HG02763 (cell line): ENCODE measurements around the gene SSR3.
"Not testable (repeated sequence)": the region's sequence is repeated elsewhere in the genome, so short reads cannot be mapped to it uniquely, and the experiment has no call there.

ENCODE experiments used
- ATAC-seq: cut with Tn5 transposase; IDR thresholded peaks from one replicate; pipeline ENCODE4 v1.9.1; 2021; ENCODE audit warnings: mild to moderate bottlenecking, moderate library complexity; ENCODE audit not compliant: unreplicated experiment

The SSR3 gene

DNA sequence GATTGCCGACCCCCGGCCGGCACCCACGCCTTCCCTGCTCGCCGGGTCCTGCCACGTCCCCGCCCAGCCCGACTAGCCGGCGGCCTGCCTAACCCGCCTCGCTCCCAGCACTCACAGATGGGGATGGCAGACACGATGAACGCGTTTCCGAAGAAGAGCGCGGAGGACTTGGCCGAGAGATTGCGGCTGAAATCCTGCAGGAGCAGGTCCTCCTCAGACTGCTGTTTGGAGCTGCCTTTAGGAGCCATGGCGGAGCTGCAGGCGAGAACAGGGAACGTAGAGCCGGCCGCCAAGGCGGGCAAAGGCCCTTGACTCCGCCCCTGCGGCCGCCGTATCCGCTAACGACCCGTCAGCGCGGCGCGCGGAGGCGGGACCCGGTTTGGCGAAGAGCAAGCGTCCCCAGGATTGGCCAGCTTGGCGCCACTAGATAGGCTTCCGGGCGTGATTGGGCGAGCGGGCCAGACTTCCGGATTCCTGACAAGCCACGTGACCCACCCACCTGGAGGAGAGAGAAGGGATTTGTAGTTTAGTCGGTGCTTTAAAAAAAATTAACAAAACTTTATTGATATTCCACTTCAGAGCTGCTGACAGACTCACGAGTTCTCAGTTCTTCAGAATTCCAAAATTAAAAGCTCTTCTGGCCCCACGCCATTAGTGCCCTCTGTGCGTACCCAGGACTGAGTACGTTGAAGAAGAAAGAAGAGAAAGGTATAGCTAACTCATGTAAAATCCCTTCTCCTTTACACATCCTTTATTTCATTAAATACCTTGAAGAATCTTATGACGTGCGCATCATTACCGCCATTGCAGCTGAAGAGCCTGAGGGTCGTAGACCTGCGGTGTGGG, at the start of gene SSR3:
Gene SSR3, minus strand, starts transcription at position 276 of the 846 bp plus-strand sequence. Its CDS starts 28 bp downstream, at position 248.
- peak; percentile 99 for ATAC-seq

DNA sequence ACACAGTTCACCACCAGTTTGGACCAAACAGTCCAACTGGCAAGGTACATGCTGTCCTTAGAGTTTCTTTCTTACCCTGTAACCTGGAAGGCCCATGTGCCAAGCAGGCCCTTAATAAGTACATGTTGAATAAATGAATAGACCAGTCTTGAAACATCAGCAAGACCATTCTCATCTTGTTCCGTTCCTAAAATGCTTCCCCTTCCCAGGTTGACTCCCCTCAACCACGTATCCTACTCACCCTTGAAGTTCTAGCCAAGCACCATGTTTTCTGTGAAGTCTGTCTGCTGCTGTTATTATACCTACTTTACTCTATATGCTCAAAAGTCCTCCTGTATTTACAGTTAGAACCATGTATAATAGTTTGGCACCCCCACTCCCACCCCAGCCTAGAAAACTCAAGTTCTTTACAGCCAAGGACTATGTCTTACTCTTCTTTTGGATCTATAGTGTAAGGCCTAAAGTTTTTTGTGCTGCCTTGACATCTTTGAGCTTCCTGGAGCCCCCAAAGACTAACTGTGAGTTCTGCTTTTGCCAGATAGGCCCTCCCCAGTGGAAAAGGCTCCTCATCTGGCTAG, 49.2 kb upstream of the SSR3 start:
- ATAC-seq: no peak

DNA sequence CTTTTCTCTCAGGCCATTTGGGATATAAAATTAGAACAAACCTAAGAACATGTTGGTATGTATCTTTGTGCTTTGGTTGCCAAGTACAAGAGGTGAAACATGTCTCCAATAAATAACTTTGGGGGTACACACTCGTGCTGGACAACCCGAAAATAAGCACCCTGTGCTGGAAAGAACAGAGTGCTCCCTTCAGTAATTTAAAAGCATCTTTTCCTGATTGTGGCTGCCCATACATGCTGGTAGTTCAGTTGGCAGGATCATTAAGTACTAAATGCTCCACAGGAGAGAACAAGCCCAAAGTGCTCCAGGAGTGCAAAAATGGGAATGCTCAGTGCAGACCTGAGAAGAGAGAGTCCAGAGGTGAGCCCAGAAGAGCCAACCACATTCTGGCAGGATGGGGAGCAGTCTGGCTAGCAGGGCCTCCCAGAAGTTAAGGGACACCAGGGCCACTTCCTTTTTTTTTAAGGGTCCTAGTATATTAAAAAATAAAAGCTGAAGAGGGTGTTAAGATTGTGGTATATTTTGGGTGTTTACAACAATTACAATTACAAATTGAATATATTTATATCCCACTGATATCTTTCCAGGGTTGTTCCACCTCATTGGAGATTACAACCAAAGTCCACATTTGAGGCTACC, 48.6 kb upstream of the SSR3 start:
- ATAC-seq: no peak

DNA sequence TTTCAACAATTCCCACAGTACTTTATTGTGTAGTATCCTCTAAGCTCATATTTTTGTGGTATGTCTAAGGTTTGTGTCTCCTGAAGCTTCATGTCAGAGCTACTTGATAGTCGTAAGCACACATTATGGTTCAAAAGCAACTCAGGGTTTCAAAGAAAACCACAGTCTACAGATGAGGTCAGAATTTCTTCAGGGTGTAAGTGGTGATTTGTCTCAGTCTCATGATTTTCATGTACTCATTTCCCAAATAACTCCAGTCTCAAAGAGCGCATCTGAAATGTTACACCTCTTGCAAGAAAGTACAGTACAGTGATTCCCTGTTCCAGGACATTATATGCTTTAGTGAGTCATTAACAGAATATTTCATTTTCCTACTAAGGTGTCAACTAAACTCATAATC, 47.5 kb upstream of the SSR3 start:
- no peak for ATAC-seq

DNA sequence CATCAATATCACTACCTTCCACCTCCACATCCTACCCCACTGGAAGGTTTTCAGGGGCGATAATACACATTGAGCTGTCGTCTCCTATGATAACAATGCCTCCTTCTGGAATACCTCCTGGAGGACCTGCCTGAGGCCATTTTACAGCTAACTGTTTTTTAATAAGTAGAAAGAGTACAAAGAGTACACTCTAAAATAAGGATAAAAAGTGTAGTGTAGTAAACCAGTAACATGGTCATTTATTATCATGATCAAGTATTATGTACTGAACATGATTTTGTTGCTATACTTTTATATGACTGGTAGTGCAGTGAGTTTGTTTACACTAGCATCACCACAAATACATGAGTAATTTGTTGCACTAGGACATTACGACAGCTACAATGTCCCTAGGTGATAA, 46.6 kb upstream of the SSR3 start:
- ATAC-seq: no peak

DNA sequence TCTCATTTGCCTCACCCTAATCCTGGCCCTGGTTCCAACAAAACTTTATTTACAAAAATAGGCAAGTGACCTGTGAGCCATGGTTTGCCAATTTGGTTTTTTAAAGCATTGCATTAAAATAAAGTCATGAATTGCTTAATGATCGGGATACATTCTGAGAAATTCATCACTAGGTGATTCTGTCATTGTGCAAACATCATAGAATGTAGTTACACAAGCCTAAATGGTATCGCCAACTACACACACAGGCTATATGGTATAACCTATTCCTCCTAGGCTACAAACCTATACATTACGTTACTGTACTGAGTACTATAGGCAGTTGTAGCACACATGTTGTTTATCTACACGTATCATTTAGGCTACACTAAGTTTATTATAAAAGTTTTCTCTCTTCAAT, 45.9 kb upstream of the SSR3 start:
- no peak for ATAC-seq

DNA sequence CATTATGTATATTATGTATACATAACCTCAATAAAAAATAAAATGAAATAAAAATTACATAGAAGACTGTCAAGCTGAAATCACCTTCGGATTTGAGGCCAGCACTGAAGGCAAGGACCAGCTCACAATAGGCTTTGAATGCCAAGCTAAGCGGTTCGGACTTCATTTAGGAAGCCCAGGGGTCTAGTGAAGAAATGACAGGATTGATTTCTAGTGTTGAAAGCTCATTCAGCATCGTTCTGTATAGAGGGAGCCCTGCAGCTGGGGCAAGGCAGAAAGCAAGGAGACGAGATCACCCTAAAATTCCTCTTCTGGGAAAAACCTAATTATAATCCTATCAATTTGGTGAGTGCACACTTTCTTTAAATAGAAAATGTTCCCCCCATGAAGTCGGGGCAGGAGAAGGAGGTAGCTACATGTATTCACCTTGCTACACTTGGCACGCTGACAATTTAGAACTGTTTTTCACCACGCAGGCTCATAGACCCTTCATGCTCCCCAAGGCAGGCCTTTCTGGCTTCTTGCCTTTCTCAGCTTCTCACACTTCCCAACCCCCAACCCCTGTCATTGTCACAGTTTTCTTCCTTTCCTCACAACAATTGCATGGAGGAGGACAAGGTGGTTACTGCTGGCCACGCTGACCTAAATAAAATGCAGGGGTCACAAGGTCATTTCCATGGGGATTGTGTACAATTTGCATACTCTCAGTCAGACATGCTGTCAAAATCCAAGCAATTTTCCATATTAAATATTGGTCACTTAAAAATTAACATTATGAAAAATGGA, 44.4 kb upstream of the SSR3 start:
- ATAC-seq: no peak

DNA sequence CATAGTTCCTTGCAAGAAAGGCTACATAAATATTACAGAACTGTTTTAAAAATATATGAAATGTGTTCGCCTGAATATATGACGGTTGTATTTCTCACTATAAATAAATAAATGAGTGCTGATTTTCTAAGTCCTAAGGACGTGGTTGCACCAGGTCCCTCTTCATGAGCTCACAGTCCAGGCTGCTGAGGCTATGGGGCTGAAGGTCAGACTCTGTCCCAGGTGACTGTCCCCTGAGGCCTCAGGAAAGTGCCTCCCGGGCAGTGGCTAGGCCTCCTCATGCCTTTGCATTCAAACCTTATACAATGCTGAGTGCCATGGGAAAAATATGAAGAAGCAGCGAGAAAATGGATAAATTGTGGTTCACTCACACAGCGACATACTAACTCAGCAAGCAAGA, 43.5 kb upstream of the SSR3 start:
- ATAC-seq: no peak

DNA sequence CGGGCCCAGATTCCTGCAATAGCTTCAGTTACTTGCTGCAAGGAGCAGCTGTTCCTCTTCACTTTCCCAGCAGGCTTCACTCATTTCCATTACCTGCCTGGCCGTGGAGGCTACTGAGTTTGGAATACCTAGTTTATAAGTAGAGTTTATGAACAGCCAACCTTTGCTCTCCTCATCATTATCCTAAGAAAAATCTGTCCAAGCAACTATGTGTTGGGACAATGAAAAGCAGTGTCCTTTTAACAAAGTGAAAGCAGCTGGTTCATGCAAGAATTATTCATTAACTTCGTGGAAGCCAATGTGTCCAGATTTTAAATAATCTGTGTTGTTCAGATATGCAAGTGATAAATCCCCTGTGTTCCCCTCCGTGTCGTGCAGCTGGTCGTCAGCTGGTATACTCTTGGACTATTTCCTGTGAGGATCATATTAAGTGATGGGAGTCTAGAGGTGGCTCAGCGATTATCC, 39.3 kb upstream of the SSR3 start:
- ATAC-seq: no peak

DNA sequence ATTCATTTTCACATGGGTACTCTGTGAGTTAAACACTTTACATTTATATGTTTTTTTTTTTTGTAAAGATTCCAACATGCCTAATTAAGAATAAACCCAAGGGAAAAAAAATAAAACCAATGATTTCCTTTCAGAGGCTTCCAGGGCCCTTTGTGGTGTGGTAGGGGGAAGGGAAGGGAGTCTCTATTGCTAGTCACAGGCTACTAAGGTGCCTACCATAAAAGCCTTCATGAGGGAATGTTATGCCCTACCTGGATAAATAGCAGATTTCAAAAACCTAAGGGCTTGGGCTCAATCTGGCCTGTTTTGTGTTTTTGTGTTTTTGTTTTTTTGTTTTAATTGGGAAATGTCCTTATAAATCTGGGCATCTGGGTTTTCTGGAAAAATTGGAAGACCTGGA, 38.9 kb upstream of the SSR3 start:
- ATAC-seq: no peak

DNA sequence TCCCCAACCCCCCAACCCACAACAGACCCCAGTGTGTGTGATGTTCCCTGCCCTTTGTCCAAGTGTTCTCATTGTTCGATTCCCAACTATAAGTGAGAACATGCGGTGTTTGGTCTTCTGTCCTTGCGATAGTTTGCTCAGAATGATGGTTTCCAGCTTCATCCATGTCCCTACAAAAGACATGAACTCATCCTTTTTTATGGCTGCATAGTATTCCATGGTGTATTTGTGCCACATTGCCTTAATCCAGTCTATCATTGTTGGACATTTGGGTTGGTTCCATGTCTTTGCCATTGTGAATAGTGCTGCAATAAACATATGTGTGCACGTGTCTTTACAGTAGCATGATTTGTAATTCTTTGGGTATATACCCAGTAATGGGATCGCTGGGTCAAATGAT, 34.9 kb upstream of the SSR3 start:
- ATAC-seq: not testable (repeated sequence)

DNA sequence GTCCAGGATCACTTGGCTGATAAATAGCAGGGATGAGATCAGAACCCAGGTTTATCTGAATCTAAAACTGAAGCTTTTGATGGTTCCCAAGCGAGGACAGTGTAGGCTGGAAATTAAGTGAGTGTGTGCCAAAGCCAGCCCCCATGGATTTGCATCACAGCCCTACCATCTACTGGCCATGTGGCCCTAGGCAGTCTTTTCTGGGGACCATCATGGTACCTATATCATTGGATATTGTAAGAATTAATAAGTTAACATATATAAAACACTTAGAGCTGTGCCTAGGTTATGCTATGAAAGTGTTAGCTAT, 32.8 kb upstream of the SSR3 start:
- ATAC-seq: no peak

DNA sequence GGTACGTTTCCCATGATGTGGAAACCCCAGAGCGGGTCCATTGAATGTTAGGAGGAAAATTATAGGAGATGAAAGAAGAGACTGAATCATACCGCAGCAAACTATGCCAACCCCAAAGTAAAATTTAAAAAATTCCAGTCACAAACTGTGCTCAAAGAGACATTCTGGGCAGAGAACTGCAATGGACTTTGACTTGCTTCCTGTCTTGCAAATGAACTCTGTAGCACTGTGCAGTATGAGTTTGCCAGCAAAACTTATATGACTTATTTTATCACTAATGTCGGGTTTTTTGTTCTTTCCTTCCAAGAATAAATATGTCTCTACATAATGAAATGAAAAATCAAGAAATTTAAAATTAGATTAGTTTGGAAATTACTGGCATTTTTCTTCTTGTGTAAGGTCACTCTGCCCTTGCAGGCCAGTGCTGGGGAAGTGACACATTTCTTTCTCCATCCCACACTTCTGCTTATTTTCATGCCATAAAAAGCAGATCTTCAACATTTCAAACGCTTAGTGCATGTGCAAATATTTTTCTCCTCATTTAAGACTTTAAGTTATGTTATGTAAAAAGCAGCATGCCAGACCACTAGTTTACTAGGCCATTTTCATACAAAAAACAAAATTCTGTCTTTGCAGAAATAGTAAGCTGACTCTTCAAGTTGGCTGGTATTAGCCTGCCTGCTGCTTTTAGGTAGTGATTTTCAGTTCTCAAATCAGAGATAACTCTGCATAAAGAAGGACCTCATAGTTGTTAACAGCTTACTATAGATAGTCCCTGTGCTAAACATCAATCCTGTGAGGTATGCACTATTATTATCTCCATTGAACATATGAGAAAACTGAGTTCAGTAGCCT, 32.2 kb upstream of the SSR3 start:
- ATAC-seq: no peak

DNA sequence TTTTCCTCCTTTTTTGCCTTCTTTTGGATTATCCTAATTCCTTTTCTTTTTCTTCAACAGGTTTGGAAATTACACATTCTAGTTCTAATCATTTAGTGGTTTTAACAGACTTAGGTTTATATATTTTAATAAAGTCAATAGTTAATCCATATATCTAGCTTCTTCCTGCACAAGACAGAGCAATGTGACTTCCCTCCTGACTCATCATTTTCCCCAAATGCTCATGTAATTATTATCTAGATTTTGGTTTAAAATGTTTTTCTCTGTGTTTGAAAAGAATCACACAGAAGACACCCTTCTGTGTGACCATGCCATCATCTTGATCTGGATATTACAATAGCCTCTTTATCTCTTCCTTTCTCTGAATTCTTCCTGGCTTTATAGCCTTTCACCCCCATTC, 28.6 kb upstream of the SSR3 start:
- no peak for ATAC-seq

DNA sequence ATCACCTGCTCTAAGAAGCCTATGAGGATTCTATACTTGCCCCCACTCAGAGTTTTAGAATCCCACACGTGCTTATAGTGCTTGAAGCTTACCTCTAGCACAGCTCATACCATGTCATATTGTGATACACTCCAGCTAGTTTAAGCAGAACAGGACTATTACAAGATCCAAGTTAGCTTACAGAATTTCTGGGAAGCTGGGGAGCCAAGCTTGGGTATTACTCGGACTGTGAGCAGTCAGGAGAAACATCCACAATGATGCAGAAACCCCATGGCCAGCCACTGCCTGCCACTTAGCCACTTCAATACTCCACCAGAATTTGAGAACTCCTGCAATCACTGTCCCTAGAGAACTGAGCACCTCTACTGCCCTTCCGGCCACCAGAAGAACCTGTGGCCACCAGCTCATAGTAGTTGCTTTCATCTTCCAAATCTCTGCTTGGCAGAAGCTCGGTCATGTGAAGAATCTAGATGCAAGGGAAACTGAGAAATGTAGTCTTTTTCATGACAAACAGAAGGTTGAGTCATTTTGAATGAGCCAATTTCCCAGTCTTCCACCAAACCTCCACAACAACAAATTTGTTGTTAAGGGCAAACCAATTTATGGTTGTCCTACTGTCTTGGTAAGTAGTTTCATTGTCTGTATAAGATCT, 27.7 kb upstream of the SSR3 start:
- peak; percentile 57 for ATAC-seq

DNA sequence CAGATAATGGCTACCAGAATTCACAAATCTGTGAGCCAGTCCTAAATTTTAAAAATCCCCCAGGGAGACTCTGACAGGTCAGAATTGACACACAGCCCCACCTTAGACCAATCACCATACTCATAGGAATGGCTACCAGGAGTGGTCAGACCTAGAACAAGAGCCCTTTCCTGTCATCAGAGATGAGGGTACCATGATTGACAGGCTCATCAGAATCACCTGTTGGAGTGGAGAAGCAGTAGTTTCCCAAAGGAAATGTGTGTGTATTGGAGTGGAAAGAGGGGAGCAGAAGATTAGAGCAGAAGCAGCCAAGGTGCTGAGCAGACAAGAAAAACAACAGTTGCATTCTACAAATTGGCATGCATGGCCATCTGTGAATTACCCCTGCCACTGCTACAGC, 27.0 kb upstream of the SSR3 start:
- no peak for ATAC-seq

DNA sequence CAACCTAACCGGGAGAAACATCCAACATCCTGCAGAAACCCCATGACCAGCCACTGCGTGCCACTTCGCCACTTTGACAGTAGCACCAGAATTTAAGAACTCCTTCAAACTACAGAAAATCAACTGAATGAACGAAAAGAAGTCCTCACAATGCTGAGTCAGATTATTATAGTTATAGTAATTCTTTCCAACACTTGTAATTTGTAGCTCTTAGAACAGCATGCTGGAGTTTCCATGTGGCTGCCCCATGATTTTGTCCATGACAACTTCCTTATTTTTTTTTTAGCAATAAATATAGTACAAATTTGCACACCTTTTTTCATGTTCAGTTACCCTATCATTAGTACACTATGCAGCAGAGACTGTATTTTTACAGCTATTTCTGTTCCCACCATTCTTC, 26.1 kb upstream of the SSR3 start:
- no peak for ATAC-seq

DNA sequence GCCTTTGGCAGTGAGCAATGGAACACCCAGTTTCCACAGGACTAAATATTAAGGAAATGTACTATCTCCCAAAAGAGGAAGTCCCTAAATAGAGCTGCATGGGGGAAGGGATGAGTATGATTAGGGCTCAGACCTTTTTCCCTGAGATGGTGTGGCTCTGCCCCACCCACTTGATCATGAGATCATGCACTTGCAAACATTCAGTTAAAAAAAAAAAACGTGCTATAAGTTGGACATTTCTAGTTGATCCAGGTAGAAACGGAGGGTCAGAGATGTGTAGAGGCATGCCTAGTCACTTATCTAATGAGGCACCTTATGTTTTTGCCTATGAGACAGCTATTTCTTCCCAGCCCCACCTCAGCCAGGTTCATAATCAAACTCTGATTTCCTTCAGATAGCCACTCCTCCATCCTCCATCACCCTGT, 24.5 kb upstream of the SSR3 start:
- ATAC-seq: no peak

DNA sequence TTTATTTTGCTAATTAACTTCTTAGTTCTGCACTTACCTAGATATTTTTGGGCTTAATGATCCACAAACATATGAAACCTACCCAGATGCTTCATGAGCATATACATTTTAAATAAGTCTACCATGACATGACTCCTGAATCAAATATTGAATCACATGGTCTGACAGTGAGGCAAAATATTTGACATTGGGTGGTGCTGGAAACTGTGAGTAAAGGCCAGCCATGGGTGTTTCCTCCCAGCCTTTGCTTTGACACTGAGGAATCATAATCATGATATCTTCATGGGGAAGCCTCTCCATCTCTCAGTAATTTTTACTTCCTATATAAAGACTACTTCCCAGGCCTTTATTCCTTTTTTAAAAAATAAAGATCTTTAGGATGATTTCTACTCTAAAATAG, 22.8 kb upstream of the SSR3 start:
- no peak for ATAC-seq
